Measurements from ENCODE around the gene EPB41L2.

Gene EPB41L2

DNA sequence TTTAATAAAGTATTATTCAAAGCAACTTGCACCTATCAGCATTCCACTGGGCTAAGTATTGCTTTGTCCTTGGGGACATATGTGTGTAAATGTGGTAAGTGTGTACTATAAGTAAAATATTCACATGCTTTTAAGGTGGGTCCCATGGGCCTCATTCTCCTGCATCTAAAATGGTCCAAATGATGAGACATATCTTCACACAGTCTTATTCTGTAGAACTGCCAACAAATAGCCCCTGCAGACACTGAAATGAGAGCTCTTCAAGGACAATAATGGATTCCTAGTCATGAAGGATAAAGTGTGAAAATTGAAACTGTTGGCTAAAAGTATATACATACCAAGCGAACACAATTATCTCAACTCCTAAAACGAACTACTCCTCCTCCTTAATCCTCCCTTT, 154.1 kb downstream of the EPB41L2 start:
- no peak for TF ChIP-seq FOXP2 (optimal IDR thresholded peaks at IDR 0.05; ENCODE audit: borderline replicate concordance, extremely low read depth, extremely low read length, insufficient read depth)
- no peak for TF ChIP-seq TAF1 (IDR thresholded peaks at IDR 0.05; ENCODE audit: borderline replicate concordance, insufficient read depth, low read length)
- no peak for TF ChIP-seq POLR2AphosphoS5 (IDR thresholded peaks at IDR 0.05; ENCODE audit: low read depth, low read length)
- no peak for TF ChIP-seq REST (IDR thresholded peaks at IDR 0.05; ENCODE audit: insufficient read depth in 1 of 2, low read depth in 2 of 2, low read length in 2 of 2)
- no peak for TF ChIP-seq SIN3A (IDR thresholded peaks at IDR 0.05; ENCODE audit: borderline replicate concordance, insufficient read depth, low read length)

DNA sequence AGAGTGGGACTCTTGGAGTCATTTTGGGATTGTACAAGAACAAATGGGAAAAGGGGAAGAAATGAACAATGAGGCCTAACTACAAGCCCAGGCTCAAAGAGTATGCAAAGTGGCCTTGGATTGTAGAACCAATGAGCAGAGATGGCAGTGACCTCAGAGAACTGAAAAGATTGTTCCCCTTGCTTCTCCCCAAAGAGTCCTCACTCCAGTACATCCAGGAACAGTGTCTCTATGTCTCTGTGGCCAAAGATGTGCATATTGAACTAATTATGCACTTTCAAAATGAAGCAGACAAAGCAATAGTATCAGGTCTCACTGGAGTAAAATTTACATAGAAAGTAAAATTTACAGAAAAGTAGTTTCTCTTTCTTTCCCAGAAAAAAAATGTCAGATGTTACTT, 154.9 kb downstream of the EPB41L2 start:
- TF ChIP-seq FOXP2 (optimal IDR thresholded peaks at IDR 0.05; ENCODE audit: borderline replicate concordance, extremely low read depth, extremely low read length, insufficient read depth) (no peak), REST (IDR thresholded peaks at IDR 0.05; ENCODE audit: insufficient read depth in 1 of 2, low read depth in 2 of 2, low read length in 2 of 2) (no peak), TAF1 (IDR thresholded peaks at IDR 0.05; ENCODE audit: borderline replicate concordance, insufficient read depth, low read length) (no peak), POLR2AphosphoS5 (IDR thresholded peaks at IDR 0.05; ENCODE audit: low read depth, low read length) (no peak), SIN3A (IDR thresholded peaks at IDR 0.05; ENCODE audit: borderline replicate concordance, insufficient read depth, low read length) (no peak)

DNA sequence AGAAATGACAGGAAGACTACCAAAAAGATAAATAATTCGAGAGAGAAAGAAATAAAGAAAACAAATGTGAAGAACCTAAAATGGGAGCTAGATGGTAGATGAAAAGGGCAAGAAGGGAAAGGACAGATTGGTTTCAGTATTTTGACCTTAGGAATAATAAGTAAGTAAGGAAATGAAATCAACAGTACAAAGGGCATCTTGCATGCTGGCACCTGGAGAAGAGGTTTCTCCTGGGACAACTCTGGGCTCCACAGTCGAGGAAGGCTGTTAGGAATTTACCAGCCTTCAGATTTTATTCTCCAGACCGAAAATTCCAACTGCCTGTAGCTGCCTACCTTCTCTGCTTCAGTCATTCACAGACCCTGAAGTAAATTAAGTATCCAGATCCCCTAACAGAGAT, 155.4 kb downstream of the EPB41L2 start:
- TF ChIP-seq REST (IDR thresholded peaks at IDR 0.05; ENCODE audit: insufficient read depth in 1 of 2, low read depth in 2 of 2, low read length in 2 of 2): no peak
- TF ChIP-seq POLR2AphosphoS5 (IDR thresholded peaks at IDR 0.05; ENCODE audit: low read depth, low read length): no peak
- no peak for TF ChIP-seq FOXP2 (optimal IDR thresholded peaks at IDR 0.05; ENCODE audit: borderline replicate concordance, extremely low read depth, extremely low read length, insufficient read depth)
- TF ChIP-seq TAF1 (IDR thresholded peaks at IDR 0.05; ENCODE audit: borderline replicate concordance, insufficient read depth, low read length): no peak
- no peak for TF ChIP-seq SIN3A (IDR thresholded peaks at IDR 0.05; ENCODE audit: borderline replicate concordance, insufficient read depth, low read length)

GRCh38 chr6:130906736-130907381, 156.2 kb downstream of the EPB41L2 start:
- TF ChIP-seq FOXP2 (optimal IDR thresholded peaks at IDR 0.05; ENCODE audit: borderline replicate concordance, extremely low read depth, extremely low read length, insufficient read depth): no peak
- TF ChIP-seq TAF1 (IDR thresholded peaks at IDR 0.05; ENCODE audit: borderline replicate concordance, insufficient read depth, low read length): no peak
- no peak for TF ChIP-seq SIN3A (IDR thresholded peaks at IDR 0.05; ENCODE audit: borderline replicate concordance, insufficient read depth, low read length)
- no peak for TF ChIP-seq REST (IDR thresholded peaks at IDR 0.05; ENCODE audit: insufficient read depth in 1 of 2, low read depth in 2 of 2, low read length in 2 of 2)
